ENCODE results near the gene NMU.

DNA sequence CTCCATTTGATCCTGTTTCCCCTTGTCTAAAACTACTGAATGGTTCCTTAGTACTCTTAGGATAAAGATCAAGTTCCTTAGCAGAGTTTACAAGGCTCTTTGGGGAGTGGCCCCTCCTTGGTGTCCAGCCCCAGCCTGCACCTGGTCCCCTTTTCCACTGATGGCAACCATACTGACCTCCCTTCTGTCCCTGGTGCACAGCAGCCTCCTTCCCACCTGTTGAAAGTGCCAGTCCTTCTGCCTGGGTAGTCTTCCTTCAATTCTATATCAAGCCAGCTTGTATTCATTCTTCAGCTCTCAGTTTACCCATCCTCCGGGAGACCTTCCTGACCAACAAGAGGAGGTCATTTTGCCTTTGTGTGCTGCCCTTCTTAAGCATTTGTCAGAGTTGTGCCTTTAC lies 30.4 kb upstream of the NMU start:
- TF ChIP-seq EZH2 (IDR thresholded peaks at IDR 0.05; ENCODE audit: insufficient read depth, poor library complexity, severe bottlenecking) (no peak), EZH2phosphoT487 (IDR thresholded peaks at IDR 0.05; ENCODE audit: insufficient read depth, low read depth) (no peak)
